HG03439 (cell line): ENCODE data around the gene NTF3.

Experiments used
- ATAC-seq: cut with Tn5 transposase; IDR thresholded peaks from one replicate; pipeline ENCODE4 v1.9.1; 2021; ENCODE audit warnings: mild to moderate bottlenecking, moderate library complexity; ENCODE audit not compliant: unreplicated experiment

NTF3 gene

GRCh38 chr12:5509557-5509956 lies 77.6 kb downstream of the NTF3 start:
- no peak for ATAC-seq

- no peak for ATAC-seq
These were observed 78.4 kb downstream of the NTF3 start for GRCh38 chr12:5510251-5510805.

- no peak for ATAC-seq
These were observed 79.3 kb downstream of the NTF3 start for GRCh38 chr12:5511256-5511643.

- ATAC-seq = no peak
These were observed 80.0 kb downstream of the NTF3 start for GRCh38 chr12:5511644-5512600.

- no peak for ATAC-seq
These were observed 80.7 kb downstream of the NTF3 start for GRCh38 chr12:5512601-5512970.

GRCh38 chr12:5513406-5513805 lies 81.5 kb downstream of the NTF3 start:
- ATAC-seq = no peak

GRCh38 chr12:5514016-5514415 lies 82.1 kb downstream of the NTF3 start:
- ATAC-seq = no peak

GRCh38 chr12:5514545-5514944 lies 82.6 kb downstream of the NTF3 start:
- no peak for ATAC-seq

- no peak for ATAC-seq
These were observed 83.5 kb downstream of the NTF3 start for GRCh38 chr12:5515458-5515857.

- ATAC-seq = no peak
These were observed 84.7 kb downstream of the NTF3 start for GRCh38 chr12:5516371-5517241.

GRCh38 chr12:5518584-5519365 lies 86.9 kb downstream of the NTF3 start:
- ATAC-seq = no peak

GRCh38 chr12:5520037-5520436 lies 88.1 kb downstream of the NTF3 start:
- ATAC-seq = no peak

- no peak for ATAC-seq
These were observed 88.9 kb downstream of the NTF3 start for GRCh38 chr12:5520831-5521230.

GRCh38 chr12:5521456-5522325 lies 89.8 kb downstream of the NTF3 start:
- ATAC-seq = no peak

- ATAC-seq = no peak
These were observed 90.8 kb downstream of the NTF3 start for GRCh38 chr12:5522432-5523335.

- ATAC-seq = no peak
These were observed 91.6 kb downstream of the NTF3 start for GRCh38 chr12:5523396-5524115.

- no peak for ATAC-seq
These were observed 92.3 kb downstream of the NTF3 start for GRCh38 chr12:5524116-5524768.
